SK-N-SH treated with all-trans-retinoic acid at 6 μM for 48 hours (cell line): Measurements from ENCODE around the gene BIRC2.

Experiments
- ESRRG ChIP-seq: fragments of 250-450 bp; sonication (Bioruptor Pico); IDR thresholded peaks from 2 replicates; pipeline ENCODE4 v1.6.1; 2021; ENCODE audit warnings: mild to moderate bottlenecking
- OSR1 ChIP-seq: fragments of 250-450 bp; sonication (Bioruptor Pico); IDR thresholded peaks from 2 replicates; pipeline ENCODE4 v1.8.0; 2022; ENCODE audit warnings: moderate library complexity, mild to moderate bottlenecking, inconsistent platforms
- RARB ChIP-seq: fragments of 250-450 bp; sonication (Bioruptor Pico); IDR thresholded peaks from 2 replicates; pipeline ENCODE4 v1.8.0; 2021; ENCODE audit warnings: mild to moderate bottlenecking, moderate library complexity
- SNAI2 ChIP-seq: fragments of 250-450 bp; sonication (Bioruptor Pico); IDR thresholded peaks from 2 replicates; pipeline ENCODE4 v1.5.0; 2020; ENCODE audit warnings: mild to moderate bottlenecking, moderate library complexity
- TOX ChIP-seq: fragments of 250-450 bp; sonication (Bioruptor Pico); IDR thresholded peaks from 2 replicates; pipeline ENCODE4 v1.8.0; 2021; ENCODE audit warnings: mild to moderate bottlenecking, moderate library complexity, borderline replicate concordance
- TF ChIP-seq, protein P1 (sequence below): fragments of 250-450 bp; sonication (Bioruptor Pico); IDR thresholded peaks from 2 replicates; pipeline ENCODE4 v1.5.1; 2021; ENCODE audit warnings: mild to moderate bottlenecking, moderate library complexity
- TF ChIP-seq, protein P2 (sequence below): fragments of 250-450 bp; sonication (Bioruptor Pico); IDR thresholded peaks from 2 replicates; pipeline ENCODE4 v1.8.0; 2020; ENCODE audit warnings: mild to moderate bottlenecking, moderate library complexity, borderline replicate concordance

DNA sequence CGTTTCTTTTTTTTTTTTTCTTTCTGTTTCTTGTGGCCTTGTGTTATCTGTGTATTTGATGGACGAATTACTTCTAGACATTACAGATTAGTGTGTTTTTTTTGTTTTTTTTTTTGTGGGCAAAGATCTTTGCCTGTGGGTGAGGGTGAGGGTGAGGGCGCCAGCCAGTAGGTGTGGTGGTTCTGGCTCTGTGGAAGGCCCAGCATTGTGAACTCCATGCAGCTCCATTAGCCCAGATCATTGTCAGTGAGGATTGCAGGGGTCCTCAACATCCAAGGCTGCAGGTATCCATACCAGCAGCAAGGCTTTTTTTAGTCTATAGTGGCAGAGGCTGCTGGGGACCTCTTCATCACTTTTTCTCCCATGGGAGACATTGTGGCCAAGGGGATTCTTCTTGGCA, 13.7 kb downstream of the BIRC2 start:
- TF ChIP-seq, protein P1, sequence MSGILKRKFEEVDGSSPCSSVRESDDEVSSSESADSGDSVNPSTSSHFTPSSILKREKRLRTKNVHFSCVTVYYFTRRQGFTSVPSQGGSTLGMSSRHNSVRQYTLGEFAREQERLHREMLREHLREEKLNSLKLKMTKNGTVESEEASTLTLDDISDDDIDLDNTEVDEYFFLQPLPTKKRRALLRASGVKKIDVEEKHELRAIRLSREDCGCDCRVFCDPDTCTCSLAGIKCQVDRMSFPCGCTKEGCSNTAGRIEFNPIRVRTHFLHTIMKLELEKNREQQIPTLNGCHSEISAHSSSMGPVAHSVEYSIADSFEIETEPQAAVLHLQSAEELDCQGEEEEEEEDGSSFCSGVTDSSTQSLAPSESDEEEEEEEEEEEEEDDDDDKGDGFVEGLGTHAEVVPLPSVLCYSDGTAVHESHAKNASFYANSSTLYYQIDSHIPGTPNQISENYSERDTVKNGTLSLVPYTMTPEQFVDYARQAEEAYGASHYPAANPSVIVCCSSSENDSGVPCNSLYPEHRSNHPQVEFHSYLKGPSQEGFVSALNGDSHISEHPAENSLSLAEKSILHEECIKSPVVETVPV (CRISPR knock-in tag): no peak
- no peak for TF ChIP-seq SNAI2 (CRISPR knock-in tag)
- TF ChIP-seq, protein P2, sequence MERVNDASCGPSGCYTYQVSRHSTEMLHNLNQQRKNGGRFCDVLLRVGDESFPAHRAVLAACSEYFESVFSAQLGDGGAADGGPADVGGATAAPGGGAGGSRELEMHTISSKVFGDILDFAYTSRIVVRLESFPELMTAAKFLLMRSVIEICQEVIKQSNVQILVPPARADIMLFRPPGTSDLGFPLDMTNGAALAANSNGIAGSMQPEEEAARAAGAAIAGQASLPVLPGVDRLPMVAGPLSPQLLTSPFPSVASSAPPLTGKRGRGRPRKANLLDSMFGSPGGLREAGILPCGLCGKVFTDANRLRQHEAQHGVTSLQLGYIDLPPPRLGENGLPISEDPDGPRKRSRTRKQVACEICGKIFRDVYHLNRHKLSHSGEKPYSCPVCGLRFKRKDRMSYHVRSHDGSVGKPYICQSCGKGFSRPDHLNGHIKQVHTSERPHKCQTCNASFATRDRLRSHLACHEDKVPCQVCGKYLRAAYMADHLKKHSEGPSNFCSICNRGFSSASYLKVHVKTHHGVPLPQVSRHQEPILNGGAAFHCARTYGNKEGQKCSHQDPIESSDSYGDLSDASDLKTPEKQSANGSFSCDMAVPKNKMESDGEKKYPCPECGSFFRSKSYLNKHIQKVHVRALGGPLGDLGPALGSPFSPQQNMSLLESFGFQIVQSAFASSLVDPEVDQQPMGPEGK (CRISPR knock-in tag): no peak
- no peak for TF ChIP-seq ESRRG (CRISPR knock-in tag)
- no peak for TF ChIP-seq TOX (CRISPR knock-in tag)
- TF ChIP-seq RARB (CRISPR knock-in tag): no peak
- TF ChIP-seq OSR1 (CRISPR knock-in tag): no peak
